IPS-18c (cell line): ENCODE data around the gene KIFBP.

ENCODE experiments used
- H3K4me3 ChIP-seq: 2 replicates; pipeline ENCODE4 v1.7.0; 2013; ENCODE audit warnings: low read depth, mild to moderate bottlenecking, low read length, moderate library complexity; ENCODE audit not compliant: insufficient read depth
- H3K9me3 ChIP-seq: one replicate; pipeline ENCODE4 v1.6.1; 2013; ENCODE audit warnings: mild to moderate bottlenecking, low read length, moderate library complexity; ENCODE audit not compliant: control insufficient read depth, insufficient read depth

The KIFBP gene

DNA sequence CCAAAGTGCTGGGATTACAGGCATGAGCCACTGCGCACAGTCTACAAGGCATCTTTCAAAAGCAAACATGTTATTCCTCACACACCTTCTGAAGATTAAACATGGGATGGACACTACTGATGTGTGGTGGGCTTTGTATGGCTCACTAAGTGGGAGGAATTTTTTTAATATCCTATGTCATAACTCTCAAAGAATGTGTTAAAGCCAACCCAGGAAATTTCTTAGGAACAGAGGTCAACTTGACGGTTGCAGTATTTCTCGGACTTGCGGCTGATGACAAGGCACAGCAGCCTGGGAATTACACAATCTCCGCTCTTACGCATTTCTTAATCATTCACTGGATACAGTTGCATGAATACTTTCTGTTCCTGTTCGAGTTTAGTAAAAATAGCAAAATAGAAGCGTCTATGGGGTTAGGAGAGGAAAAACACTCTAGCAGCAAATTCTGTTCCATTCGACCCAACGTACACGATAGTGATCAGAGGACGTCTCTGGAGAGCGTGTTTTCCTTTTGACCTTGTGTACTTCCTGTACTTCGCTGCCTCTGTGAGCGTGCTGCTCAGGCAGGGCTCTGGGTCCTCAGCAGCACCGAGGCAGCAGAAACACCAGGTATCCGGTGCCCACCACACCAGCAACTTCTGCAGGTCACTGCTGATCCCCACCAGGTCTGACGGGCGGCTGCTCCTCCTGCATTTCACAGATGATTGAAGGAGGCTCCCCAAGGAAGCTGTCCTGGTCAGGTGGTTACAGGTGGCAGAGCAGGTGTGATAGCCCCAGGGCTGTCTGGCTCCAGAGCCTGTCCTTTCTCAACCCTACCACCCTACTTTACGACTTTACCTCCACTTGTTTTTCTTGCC lies 72.9 kb downstream of the KIFBP start:
- H3K9me3 ChIP-seq: no peaks in the 10 kb centered on the region
- H3K4me3 ChIP-seq: no peak overlapping the region

DNA sequence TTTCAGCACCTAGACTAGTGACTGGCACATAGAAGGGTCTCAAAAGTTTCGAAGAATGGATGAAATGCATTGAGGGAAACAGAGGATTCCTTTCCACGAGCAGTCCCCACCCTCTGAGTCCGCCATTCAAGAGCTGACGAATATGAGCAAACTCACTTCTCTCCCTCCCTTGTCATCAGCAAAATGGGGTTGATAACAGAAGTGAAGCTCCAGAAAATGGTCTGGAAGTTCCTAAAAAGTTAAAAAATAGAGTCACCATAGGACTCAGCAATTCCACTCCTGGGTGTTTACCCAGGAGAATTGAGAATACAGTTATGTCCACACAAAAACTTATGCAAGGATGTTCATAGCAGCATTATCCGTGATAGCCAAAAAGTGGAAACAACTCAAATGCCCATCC lies 74.3 kb downstream of the KIFBP start:
- H3K9me3 ChIP-seq: no peaks in the 10 kb centered on the region
- no peak overlapping the region for H3K4me3 ChIP-seq

DNA sequence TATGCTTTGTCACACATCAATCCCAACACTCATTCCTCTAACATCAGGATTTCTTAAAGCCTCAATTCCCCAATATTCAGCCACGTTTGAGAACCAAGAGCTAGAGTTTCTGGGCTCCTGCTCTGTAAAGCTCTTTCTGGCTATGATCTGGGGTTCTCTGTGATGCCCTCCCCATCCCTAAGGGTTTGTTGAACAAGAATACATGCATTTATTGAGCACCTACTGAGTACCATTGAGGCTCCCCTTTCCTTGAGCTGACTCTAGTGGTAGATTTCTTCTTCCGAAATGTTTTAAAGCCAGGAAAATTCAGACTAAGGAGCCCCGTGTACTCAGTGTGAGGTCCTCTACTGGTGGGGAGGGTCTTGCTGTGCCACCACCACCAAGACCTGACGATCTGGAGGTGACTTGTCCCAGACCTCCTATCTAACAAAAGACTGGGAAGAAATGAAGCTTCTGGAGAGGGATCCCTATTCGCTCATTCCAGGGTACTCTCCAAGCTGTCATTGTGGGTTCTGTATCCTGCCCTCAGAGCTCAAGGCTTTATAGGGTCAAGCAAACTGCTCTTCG lies 76.2 kb downstream of the KIFBP start:
- Histone ChIP-seq H3K9me3 (no peaks in the 10 kb centered on the region), H3K4me3 (no peak overlapping the region)

DNA sequence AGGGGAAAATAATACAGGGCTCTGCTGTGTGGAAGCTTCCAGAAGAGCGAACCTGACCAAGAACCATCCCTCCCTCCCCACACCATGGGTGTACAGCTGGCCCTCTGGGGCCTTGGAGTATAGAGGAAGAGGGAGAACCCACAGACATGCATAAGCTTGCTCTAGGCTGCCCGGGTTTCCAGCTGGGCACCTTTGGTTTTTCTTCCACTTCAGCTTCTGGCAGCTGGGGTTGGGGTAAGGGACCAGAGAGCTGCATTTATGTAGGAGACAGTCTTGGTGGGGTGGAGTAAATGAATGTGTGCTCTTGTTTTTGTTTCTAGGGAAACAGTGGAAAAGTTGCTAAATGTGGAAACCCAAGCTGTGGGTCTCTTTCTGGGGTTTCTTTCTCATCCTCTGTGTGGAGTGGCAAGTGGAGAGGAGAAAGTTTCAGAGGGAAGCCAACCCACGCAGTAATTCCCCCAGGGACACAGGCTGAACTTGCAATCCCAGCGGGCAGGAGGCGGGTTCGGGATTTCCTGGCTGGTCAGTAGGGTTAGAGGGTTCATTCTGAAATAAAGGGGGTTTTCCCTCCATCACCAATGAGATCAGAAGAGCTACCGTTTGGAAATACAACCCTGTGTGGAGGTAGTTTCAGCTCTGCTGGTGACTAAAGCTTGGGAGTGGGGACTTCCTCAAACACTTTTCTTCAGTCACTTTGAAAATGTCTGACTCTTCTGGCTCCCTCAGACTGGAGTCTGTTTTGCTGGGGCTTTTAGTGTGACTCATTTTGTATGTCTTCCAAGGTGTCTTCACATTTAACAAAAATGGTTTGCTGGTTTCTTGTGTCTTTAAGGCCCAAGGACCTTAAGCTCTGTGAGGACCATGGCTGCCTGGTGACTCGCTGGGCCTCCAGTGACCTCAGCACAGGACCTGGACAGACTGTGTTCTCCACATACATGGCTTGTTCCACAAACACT lies 77.1 kb downstream of the KIFBP start:
- Histone ChIP-seq H3K4me3 (no peak overlapping the region), H3K9me3 (no peaks in the 10 kb centered on the region)
